GM19025 (cell line): Measurements from ENCODE around the gene NINL.
"Not testable (repeated sequence)": the region's sequence is repeated elsewhere in the genome, so short reads cannot be mapped to it uniquely, and the experiment has no call there.

Source experiments
- ATAC-seq: cut with Tn5 transposase; IDR thresholded peaks from one replicate; pipeline ENCODE4 v1.9.1; 2021; ENCODE audit warnings: mild to moderate bottlenecking, low read depth, moderate library complexity; ENCODE audit not compliant: unreplicated experiment

Gene NINL

GRCh38 chr20:25600632-25601031, 15.3 kb upstream of the NINL start:
- ATAC-seq: no peak

- ATAC-seq: no peak
These were observed 7.0 kb upstream of the NINL start for GRCh38 chr20:25592135-25592852.

GRCh38 chr20:25590778-25591177, 5.4 kb upstream of the NINL start:
- ATAC-seq: not testable (repeated sequence)

GRCh38 chr20:25588491-25588890, 3.2 kb upstream of the NINL start:
- no peak for ATAC-seq

GRCh38 chr20:25587536-25587935, 2.2 kb upstream of the NINL start:
- no peak for ATAC-seq

- no peak for ATAC-seq
These were observed 1.5 kb upstream of the NINL start for GRCh38 chr20:25586877-25587276.

- ATAC-seq: not testable (repeated sequence)
These were observed 1.7 kb downstream of the NINL start for GRCh38 chr20:25583607-25584006.

- ATAC-seq: no peak
These were observed 4.6 kb downstream of the NINL start for GRCh38 chr20:25580711-25581110.

- no peak for ATAC-seq
These were observed 6.1 kb downstream of the NINL start for GRCh38 chr20:25579081-25579770.

GRCh38 chr20:25576783-25577530, 8.4 kb downstream of the NINL start:
- ATAC-seq: no peak

- ATAC-seq: no peak
These were observed 10.9 kb downstream of the NINL start for GRCh38 chr20:25574411-25574810.

- ATAC-seq: no peak
These were observed 11.8 kb downstream of the NINL start for GRCh38 chr20:25573288-25574251.

GRCh38 chr20:25571817-25572216, 13.5 kb downstream of the NINL start:
- no peak for ATAC-seq

- ATAC-seq: no peak
These were observed 14.1 kb downstream of the NINL start for GRCh38 chr20:25571240-25571639.

GRCh38 chr20:25570148-25570530, 15.2 kb downstream of the NINL start:
- ATAC-seq: no peak

GRCh38 chr20:25567286-25567685, 18.0 kb downstream of the NINL start:
- no peak for ATAC-seq

- no peak for ATAC-seq
These were observed 18.5 kb downstream of the NINL start for GRCh38 chr20:25566821-25567220.

GRCh38 chr20:25565578-25566157, 19.7 kb downstream of the NINL start:
- ATAC-seq: no peak

GRCh38 chr20:25563876-25564275, 21.5 kb downstream of the NINL start:
- ATAC-seq: no peak

GRCh38 chr20:25563362-25563761, 22.0 kb downstream of the NINL start:
- ATAC-seq: no peak
